Measurements from ENCODE around the gene KLK10. TPM values are rescaled to one million over a fixed set of nuclear protein-coding genes. Genes with fewer than 3 reads are reported as not detected.

Gene KLK10
- total RNA-seq, 1 donor from 2014 or later = not detected

DNA sequence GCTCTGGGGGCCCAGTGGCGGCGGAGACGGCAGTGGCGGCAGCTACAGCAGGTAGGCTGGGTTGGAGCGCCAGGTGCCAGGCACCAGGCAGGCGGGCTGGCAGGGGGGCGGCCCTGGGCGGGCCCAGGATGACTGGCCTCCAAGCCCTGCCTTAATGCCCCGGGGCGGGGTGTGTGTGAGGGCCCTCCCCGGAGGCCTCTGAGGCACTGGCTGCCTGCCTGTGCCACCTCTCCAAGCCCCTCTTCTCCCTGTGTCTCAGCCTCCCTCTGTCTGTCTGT is 7.0 kb upstream of the KLK10 start, which contains the start of gene KLK11:
Gene KLK11 (minus strand): TSS at position 63 of the 278 bp plus-strand sequence. CDS start 985 bp downstream, outside the sequence.
- intact Hi-C loops (cut with micrococcal nuclease) = no loop called here

GRCh38 chr19:51025809-51026553 is 6.5 kb upstream of the KLK10 start:
- intact Hi-C loops (cut with micrococcal nuclease) = no loop called here

DNA sequence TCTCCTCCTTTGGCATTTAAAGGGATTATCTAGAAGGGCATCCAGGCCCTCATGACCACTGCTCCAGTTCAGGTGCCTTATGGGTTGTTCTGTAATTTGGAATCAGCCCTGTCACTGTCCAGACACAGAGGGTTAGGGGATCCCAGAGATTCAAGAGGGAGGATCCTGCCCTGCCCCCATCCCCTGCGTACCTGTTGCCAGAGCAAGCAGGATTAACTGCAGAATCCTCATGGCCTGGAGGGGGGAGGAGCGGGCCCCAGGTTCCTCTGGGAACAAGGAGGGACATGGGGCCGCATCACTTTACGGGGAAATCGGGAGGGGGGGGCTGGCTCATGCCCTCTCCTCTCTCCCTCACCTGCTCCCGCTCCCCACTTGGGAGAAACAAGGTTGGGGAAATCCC is 5.9 kb upstream of the KLK10 start:
- intact Hi-C loops (cut with micrococcal nuclease) = no loop called here

- intact Hi-C loops (cut with micrococcal nuclease) = loop anchor here (5.0 kb wide), 1 partner anchor 72 kb away; no protein-coding TSS in a partner anchor
These were observed 5.4 kb upstream of the KLK10 start for GRCh38 chr19:51024924-51025323.

GRCh38 chr19:51023946-51024345 is 4.4 kb upstream of the KLK10 start:
- intact Hi-C loops (cut with micrococcal nuclease) = loop anchor here (5.0 kb wide), 1 partner anchor 73 kb away; no protein-coding TSS in a partner anchor

DNA sequence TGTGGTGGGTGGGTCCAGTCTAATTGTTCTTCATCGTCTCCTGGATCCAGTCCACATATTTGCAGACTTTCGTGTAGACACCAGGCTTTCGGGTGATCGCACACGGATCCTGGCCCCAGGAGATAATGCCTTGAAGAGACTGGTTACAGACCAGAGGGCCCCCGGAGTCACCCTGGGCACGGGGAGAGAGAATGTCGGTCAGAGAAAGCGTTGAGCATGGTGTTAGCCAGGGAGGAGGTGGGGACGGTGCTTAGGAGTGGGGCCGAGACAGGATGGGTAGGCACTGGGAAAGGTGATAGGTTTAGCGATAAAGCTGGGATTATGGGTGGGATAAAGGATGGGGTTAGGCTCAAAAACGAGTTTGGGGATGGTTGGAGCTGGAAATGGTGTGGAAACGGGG is 3.0 kb upstream of the KLK10 start:
- intact Hi-C loops (cut with micrococcal nuclease) = loop anchor here (5.0 kb wide), 1 partner anchor 75 kb away; no protein-coding TSS in a partner anchor

DNA sequence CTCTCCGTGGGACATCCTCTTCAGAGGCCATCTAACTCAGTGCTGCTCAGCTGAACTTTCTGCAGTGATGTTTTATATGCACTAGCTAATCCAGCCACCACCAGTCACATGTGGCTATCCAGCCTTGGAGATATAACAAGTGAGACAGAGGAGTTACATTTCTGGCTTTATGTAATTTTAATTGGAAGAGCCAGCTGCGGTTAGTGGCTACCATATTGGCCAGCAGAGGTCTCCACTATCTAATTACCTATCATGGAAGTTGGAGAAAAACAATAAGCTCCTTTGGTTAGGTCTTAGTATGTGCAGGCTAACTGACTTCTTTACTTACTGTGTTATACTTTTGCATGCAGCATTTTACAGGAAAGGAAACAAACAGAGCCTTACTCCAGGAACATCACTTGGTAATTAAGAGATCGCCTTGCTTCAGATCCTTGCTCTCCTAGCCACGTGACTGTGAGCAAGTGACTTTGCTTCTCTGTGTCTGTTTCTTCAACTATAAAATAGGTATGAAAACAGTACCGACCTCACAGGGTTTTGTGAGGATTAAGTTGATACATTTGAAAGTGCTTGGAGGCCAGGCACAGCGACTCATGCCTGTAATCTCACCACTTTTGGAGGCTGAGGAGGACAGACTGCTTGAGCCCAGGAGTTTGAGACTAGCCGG is 1.6 kb upstream of the KLK10 start:
- intact Hi-C loops (cut with micrococcal nuclease) = loop anchor here (2.0 to 5.0 kb wide), 2 partner anchors 76 to 148 kb away; no protein-coding TSS in a partner anchor

DNA sequence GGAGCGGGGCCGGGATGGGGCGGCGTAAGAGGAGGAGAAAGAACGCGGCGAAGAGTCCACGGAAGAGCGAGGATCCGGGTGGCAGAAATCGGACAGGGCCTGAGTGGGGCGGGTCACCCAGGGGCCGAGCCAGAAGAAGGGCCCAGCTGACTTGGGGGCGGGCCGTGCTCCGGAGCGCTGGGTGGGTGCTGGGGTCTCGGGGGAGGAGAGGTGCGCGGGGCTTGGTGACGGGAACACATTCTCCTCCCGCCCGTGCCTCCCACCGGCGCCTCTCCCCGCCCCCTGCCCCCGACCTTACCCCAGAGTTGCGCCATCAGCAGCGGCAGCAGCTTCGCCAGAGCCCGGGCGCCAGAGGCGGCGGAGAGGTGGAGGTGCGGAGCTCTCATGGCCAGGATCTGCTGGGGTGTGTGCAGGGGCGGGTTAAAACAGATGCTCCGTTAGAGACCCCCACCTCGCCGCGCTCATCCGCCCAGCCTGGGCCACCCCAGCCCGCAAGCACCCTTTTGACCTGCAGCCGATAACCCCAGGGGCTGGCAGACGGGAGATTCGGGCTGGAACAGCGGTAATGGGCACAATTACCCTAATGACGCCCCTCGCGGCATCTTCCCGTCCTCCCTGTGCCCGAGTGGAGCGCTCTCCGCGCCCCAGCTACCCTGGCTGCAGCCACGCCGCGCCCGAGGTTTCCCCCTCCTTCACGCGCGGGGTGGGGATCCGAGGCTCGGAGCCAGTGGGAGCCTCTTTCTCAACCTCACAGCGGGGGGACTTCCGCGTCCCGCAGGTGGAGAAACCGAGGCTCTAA is 565 bp downstream of the KLK10 start:
- intact Hi-C loops (cut with micrococcal nuclease) = no loop called here

DNA sequence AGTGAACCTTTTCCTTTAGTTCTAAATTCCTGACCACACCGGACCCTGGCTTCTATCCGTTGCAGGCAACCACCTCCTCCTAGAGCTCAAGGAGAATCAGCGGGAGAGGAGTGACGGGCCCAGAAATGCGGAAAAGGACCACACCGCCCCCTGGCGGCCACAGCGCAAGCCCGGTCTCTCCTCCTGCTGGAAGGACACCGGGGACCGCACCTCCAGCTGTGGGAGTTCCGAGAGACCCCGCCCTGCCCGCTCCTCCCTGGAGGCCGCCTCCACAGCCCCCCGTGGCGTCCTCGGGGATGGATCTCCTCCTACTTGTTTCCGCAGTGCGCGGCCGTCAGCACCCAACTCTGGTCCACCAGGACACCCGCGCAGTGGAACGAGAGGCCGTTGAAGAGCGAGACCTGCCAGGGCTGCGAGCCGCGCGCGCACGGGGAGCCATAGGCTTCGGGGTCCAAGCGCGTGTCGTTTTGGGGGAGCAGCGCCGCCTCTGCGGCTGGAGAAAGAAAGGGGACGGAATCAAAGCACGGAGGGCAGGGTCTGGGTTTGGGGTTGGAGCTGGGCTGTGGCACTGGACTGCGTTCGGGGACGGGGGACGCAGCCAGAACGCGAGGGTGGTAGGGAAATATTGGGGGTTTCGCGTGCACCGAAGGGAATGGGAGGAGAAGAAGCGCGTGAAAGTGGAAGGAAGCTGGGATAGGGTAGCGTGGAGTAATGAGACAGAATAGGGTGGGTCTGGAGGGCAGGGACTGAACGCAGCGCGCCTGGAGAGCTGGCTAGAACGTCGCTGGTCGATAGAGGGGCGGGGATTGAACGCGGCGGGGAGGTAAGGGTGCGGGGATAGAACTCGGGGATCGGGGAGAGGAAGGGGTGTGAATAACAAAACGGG is 2.5 kb downstream of the KLK10 start:
- intact Hi-C loops (cut with micrococcal nuclease) = no loop called here

DNA sequence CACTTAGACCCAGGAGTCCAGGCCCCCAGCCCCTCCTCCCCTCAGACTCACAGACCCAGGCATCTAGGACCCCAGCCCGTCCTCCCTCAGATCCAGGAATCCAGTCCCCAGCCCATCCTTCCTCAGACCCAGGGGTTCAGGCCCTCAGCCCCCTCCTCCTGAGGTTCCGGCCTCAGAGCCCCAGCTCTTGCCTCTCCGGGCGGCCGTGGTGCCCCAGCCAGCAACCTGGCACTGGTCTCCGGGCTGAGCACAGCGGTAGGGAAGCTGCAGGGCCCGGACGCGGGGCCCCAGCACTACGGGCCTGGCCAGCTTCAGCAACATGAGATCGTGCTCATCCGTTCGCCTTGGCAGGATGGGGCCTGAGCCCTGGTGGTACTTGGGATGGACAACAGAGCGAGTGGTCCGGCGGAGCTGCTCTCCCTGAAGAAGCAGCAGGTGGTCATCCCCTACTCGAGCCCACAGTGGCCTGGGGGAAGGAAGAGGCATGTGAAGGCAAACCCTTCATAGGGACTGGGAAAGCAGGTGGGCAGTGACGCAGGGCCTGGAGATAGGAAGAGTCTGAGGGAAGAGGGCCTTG is 3.7 kb downstream of the KLK10 start:
- intact Hi-C loops (cut with micrococcal nuclease) = no loop called here

DNA sequence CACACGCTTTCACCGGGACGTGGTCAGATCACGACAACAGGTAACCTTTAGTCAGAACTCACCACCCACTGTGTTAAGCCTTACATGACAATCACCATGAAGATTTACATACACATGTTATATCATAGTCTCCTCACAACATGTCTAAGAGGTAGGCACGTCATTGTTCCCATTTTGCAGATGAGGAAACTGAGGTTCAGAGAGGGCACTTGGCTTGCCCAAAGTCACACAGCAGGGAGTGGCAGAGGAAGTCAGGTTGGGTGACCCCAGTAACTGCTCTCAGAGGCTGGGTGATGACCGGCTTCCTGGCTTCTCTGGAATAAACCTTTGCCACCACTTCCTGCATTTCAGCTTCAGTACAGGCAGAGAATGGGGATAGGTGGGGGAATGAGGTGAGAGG is 5.3 kb downstream of the KLK10 start:
- intact Hi-C loops (cut with micrococcal nuclease) = no loop called here

DNA sequence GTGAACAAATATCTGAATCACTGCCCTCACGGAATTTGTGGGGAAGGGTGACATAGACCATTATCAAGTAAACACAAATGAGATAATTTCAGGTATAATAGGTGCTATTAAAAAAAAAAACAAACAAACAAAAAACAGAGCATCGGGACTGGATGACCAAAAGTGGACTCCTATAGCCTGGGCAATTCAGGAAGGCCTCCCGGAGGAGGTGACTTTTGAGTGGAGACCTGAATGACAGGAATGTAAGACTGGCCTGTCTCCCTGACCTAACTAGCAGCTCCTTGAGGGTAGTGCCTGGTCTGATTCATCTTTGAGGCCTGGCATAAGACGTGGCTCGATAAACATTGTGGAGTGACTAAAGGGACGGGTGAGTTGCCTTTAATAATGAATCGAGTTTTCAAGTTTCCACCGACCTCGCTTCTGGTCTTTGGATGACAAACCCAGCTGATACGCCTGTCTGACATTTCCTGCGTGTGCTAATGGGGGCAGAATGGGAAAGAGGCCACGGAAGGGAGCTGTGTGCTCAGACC is 6.8 kb downstream of the KLK10 start:
- intact Hi-C loops (cut with micrococcal nuclease) = no loop called here

DNA sequence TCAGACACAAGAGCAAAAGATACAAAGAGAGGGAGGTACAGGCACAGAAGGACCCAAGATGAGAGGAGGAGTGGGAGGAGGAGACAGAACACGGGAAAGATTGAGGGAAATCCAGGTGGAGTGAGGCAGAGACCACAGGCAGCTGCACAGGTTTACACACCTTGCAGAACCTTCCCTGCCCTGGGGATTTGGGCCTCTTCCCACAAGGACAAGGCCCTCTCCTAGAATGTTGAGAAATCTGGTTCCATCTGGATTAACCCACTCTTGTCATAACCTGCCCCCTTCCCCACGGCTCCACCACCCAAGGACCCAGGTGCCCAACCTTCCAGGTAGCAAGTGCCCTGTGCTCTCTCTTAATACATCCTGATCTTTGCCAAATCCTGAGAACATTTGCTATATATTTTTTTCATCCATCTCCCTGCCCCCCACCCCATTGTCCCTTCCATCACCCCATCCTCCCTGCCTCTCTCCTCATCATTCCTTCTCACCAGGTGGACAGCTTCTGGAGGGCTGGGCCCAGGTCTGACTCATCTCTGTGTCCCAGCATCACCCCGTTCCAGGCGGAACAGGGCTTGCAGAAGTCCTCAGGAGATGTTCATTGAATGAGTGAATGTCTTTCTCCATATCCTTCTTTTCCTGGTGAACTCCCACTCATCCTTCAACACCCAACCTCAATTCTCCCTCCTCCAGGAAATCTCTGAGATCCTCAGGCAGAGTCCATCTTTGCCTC is 9.3 kb downstream of the KLK10 start:
- intact Hi-C loops (cut with micrococcal nuclease) = no loop called here

- intact Hi-C loops (cut with micrococcal nuclease) = no loop called here
These were observed 10.2 kb downstream of the KLK10 start for GRCh38 chr19:51009061-51009891.

DNA sequence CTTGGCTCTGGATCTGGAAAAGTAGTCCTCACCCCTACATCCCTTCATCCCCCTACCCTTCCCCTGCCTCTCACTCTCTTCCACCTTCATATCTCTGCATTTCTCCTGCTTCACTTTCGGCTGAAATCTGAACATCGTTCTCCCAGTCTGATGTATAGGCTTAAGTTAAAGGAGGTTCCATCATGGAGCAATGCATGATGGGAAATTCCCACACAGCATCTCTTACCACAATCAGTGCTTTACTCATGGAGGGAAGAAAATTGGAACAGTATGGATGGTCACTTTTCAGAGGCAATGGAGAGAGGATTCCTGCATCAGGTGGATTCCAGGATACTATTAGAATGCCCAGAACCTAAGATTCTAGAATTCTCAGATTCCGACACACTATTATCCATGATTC is 12.0 kb downstream of the KLK10 start:
- intact Hi-C loops (cut with micrococcal nuclease) = no loop called here

- intact Hi-C loops (cut with micrococcal nuclease) = no loop called here
These were observed 13.1 kb downstream of the KLK10 start for GRCh38 chr19:51006406-51006805.

DNA sequence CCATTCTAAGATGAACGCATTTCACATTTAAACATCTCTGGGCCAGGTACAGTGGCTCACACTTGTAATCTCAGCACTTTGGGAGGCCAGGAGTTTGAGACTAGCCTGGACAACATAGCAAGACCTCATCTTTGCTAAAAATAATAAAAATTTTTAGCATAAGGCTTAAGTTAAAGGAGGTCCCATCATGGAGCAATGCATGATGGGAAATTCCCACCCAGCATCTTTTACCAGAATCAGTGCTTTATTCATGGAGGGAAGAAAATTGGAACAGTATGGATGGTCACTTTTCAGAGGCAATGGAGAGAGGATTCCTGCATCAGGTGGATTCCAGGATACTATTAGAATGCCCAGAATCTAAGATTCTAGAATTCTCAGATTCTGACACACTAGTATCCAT is 14.3 kb downstream of the KLK10 start:
- intact Hi-C loops (cut with micrococcal nuclease) = no loop called here

DNA sequence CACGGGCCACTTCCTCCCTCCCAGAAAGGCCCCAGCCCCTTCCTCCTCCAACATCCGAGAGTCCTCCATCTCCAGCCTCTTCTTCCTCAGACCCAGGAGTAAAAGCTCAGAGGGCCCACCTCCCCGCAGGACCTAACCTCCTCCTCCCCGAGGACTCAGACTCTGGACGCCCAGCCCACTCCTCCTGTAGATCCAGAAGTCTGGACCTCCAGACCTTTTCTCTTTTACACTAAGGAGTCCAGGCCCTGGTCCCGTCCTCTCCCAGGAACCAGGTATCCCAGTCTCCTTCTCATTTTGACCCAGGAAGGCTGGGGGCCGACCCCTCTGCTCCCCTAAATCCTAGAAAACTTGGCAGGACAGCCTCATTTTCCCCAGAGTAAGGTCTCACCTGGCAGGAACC is 16.2 kb downstream of the KLK10 start:
- intact Hi-C loops (cut with micrococcal nuclease) = no loop called here

Measured in T-helper 1 cell treated with Interleukin-12 subunit alpha and Interleukin-12 subunit beta and Interleukin-4 antibody, amounts not matched to agents 30 ng/mL and 1 ng/mL, for 36 hours (primary cell).